Head of caudate nucleus (tissue), 42 donors: ENCODE results near the gene RNASEH2A.
A peak's percentile ranks its signal among the peaks of the same experiment; 100 is the strongest.

Experiments
- DNase-seq, 42 donors: peaks; one replicate each; pipeline versions ENCODE4 v3.0.0 to v3.0.0-alpha.2; 2020 to 2021; ENCODE audit warnings: mixed read lengths in 7 of 42
- intact Hi-C: fragments of 100-400 bp; cut with DNase I; formaldehyde crosslinking; loops from one replicate; pipeline ENCODE4 v1.15.0; 2022

Gene RNASEH2A

DNA sequence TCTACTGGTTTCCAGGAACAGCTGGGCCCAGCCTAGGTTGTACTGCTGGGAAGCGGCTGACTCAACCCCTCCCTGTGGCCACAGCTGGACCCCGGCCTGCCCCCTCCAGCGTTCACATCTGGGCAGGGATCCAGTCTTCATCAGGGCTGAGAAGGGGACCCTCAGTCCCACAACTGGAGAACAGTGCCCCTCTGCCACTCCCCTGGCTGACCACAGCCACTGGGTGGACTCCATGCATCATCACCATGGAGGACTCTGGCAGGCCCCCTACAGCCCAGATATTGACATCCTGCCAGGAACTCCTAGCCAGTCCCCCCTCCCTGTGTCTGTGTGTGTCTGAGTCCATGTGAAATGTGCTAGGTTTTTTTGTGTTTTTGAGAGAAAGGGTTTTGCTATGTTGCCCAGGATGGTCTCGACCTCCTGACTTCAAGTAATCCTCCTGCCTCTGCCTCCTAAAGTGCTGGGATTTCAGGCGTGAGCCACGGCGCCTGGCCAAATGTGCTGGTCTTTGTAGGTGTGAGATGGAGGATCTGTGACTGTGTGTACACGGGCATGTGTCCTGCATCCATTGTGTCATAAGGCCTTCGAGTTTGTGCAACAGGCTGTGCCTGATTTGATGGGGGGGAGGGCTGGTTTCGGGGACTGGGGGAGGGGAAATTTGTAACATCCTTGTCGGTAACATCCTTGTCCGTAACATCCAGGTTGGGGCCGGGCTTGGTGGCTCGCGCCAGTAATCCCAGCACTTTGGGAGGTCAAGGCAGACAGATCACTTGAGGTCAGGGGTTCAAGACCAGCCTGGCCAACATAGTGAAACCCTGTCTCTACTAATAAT, 27.0 kb upstream of the RNASEH2A start:
- intact Hi-C loops, result no loop called here
- DNase-seq, result peak in 9 of 42 donors; percentile 9 to 69 (median 41)

DNA sequence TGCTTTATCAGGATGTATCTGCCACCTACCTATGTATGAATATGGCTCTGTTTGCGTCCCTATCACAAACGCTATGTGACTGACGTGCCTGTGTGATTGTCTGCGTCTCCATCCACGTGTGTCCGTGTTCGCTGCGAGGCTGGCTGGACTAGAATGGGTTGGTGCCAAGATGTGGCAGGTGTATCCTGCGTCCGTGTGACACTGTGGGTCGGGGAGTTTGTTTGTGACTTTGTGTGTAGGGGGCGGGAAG, 24.3 kb upstream of the RNASEH2A start:
- no peak for DNase-seq
- intact Hi-C loops, result no loop called here

DNA sequence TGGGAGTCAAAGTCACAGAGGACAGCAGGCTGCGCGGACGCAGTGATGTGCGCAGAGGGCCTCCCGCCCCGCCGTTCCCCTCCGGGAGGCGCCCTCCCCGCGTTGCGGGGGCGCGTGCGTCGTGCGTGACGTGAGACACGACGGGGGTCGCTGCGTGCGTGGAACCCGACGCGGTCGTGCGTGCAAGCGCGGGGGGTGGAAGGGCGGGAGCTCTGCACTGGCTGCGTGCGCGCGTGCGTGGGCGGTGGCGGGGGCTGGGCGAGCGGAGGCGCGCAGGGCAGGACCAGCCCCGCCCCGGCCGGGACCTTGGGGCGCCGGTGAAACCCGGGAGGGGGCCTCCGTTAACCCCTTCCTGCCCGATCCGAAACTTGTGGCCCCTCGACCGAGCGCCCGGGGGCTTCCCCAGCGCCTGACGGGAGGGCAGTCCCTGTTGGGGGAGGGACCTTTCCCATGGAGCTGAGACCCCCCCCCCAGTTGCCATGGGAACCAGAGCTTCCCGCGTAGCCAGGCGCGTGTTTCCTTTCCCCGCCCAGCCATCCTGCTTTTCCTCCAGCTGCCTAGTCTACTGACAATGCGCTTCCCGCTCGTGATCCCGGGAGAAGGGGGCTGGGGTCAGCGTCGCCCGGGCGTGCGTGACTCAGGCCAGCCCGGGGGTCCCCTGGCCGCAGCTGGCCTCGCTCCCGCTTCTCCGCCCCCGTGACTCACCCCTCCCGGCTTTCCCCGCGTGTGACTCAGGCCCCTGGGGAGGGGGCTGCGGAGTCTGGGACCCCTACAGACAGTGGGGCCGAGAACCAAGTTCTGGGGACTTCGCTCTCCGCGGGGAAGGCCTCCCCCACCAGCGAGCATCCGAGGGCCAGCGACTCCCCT, 23.7 kb upstream of the RNASEH2A start:
- DNase-seq, result peak; percentile 77 to 99 (median 95)
- intact Hi-C loops, result no loop called here

DNA sequence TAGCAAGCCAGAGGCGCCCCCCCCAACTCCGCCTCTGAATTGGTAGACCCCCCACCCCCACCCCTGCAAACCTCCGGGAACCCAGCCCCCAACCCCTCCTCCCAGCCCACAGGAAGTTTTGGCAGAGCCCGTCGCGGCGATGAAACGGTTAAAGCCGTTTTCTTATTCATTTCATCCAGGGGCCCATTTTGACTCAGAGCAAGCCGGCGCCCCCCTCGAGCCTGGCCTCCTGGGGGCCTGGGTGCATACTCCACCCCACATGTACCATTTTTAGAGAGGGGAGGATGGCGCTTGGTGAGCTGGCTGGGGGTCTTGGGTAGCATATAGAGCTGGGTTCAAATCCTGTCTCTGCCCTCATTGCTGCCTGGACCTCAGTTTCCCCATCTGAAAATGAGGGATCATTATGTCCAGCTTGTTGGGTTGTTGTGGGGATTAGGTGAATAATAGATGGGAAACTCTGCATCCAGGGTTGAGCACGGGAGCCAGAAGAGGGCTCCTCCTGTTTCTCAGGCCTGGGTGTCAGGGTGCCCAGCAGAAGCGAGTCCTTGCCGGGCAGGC, 23.0 kb upstream of the RNASEH2A start:
- no peak for DNase-seq
- intact Hi-C loops, result no loop called here

DNA sequence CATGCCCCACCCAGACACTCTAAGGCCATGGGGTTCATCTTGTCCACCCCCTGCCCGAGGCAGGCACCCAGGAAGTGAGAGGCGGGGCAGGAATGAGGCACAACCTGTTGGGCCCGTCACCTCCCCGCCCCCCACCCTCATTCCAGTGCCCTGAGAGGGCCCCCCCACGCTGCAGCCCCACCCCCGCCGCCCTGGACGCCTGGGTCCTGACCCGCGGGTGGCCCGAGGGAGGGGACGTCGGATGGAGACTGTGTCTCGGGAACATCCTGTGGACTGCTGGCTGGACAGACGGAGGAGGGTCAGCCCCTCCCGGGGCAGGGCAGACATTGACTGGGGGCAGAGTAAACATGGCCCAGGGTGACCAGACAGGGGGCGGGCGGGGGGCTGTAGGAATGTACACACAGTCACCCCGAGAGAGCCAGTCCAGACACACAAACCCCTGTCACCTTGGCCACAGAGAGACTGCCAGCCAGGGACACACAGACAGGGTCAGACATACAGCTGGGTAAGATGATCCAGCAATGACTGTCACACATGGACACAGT, 22.5 kb upstream of the RNASEH2A start:
- intact Hi-C loops, result no loop called here
- peak in 1 of 42 donors; percentile 23 for DNase-seq

DNA sequence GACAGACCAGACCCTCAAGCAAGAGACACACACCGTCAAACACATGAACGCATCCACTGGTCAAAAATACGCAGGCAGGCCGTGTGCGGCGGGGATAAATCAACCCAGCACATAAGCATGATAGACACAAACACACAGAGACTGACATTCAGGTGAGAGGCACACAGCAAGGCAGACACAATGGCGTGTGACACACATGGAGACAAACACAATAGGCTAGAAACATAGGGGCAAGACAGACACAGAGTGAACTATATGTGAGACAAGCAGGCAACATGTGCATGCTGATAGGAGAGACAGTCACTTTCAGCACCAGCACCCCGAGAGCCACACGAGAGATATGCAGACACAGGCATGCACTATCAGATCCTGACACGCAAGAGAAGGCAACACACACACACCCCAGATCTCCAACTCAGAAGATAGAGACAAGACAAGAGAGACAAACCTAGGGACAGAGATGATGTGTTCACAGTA, 22.0 kb upstream of the RNASEH2A start:
- intact Hi-C loops, result no loop called here
- no peak for DNase-seq

DNA sequence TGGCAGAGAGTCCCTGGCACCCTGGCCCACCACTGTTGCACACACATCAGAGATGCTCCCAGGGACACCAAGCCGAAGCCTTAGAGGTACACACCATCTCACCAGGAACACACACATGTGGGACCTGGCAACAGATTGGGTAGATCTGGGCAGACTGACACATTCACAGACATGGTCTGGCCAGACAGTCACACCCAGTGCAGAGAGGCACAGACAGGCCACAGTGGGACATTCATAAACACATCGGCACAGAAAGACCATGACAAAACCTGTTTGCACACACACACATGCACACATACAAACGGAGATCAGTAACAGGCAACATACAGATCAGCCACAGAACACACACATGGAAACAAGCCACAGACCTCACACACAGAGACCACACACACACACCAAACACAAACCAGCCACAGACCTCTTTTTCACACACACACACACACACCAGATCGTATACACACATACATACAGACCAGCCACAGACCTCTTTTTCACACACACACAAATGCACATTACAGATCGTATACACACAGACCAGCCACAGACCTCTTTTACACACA, 21.4 kb upstream of the RNASEH2A start:
- intact Hi-C loops, result no loop called here
- no peak for DNase-seq

DNA sequence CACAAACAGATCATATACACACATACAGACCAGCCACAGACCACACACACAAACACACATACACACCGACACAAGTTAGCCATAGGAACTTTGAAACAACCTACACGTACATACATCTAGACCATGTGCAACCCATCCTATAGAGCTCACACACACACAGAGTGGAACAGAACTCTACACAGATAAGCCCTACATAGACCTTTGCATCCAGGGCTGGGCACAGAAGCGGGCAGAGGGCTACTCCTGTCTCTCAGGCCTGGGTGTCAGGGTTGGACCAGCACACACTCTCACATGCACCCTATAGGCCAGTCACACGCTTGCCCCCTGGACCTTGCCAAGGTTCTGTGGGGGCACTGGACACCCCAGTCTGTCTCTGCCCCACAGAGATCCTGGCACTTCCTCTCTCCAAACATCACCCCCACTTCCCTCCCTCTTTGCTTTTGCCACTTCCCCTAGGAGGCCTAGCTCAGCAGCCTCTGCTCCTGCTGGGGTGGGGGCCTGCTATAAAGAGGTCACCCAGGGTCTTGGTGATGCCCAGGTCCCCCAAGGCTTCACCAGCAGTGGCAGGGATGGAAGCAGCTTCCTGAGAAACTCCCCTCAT, 20.9 kb upstream of the RNASEH2A start:
- DNase-seq, result peak in 9 of 42 donors; percentile 27 to 54 (median 44)

DNA sequence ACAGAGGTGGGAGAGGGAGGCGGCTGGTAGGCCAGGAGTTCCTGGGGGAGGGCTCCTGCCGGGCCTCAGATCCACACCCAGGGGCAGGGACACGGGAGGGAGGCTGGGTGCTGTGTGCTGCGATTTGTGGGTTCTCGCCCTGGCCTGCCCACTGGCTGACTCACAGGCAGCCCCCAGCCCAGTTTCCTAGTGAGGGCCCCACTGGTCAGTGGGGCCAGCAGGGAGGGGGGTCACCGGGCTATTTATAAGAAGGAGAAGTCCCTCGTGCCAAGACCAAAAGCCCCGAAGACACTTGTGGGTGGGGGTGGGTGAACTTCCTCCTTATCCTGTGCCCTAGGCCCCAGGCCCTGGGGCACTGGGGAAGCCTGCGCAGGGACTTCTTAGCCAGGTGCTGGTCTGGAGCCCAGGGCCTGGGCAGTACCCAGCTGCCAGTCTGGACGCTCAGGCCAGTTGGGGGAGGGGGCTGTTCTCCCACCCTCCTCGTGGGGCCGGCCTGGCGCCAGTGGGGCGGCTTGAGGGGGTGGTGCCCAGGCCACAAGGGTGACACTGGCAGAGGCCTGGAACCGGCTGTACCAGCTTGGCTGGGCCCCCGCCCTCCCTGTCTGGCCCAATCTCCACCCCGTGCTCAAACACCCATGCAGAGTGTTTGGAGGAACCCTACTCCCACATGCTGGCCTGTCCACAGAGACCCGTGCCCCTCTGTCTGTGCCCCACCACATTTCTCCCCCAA, 20.1 kb upstream of the RNASEH2A start:
- peak in 37 of 42 donors; percentile 27 to 79 (median 54) for DNase-seq

More for the DNA sequence above, 20.9 kb upstream of the RNASEH2A start:
- intact Hi-C loops, result no loop called here

DNA sequence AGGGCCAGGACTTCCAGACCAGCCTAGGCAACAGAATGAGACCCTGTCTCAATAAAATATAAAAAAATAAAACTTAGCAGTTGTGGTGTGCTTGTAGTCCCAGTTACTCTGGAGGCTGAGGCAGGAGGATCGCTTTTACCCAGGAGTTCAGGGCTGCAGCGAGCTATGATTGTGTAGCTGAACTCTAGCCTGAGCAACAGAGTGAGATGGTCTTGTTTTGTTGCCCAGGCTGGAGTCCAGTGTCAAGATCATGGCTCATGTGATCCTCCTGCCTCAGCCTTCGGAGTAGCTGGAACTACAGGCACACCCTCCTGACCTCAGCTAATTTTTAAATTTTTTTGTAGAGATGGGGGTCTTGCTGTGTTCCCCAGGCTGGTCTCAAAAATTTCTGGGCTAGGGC, 19.4 kb upstream of the RNASEH2A start:
- DNase-seq, result no peak
- intact Hi-C loops, result no loop called here

More for the DNA sequence above, 20.1 kb upstream of the RNASEH2A start:
- intact Hi-C loops, result no loop called here

DNA sequence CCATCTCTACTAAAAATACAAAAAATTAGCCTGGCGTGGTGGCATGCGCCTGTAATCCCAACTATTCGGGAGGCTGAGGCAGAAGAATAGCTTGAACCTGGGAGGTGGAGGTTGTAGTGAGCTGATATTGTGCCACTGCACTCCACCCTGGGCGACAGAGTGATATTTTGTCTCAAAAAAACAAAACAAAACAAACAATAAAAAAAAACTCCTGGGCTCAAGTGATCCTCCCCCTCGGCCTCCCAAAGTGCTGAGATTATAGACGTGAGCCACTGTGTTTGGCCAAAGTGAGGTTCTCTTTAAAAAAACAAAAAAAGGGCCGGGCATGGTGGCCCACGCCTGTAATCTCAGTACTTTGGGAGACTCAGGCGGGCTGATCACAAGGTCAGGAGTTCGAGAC, 18.9 kb upstream of the RNASEH2A start:
- DNase-seq, result no peak
- intact Hi-C loops, result no loop called here

DNA sequence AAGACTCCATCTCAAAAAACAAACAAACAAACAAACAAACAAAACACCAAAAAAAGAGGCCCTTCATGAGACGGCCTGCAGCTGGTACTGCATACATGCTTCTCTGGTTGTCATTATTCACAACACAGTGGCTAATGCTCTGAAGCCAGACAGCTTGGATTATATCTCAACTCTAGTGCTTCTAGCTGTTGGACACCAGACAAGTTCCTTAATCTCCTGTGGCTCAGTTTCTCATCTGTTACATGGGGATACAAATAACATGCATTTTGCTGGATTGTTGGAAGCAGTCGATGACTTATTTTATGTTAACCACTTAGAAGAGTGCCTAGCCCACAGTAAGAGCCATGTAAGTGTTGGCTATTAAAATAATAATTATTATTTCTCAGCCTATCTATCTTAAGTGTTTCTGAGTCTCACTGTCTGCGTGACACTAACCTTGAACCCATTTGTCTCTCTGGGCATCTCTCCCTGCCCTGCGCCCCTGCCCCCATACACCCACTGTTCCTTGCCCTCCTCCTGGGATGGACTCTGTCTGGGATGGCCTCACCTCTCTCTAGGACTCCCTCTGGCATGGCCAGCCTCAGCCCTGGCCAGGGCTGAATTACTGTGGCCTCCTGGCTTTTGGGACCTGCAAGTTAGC, 18.2 kb upstream of the RNASEH2A start:
- intact Hi-C loops, result no loop called here
- DNase-seq, result no peak

DNA sequence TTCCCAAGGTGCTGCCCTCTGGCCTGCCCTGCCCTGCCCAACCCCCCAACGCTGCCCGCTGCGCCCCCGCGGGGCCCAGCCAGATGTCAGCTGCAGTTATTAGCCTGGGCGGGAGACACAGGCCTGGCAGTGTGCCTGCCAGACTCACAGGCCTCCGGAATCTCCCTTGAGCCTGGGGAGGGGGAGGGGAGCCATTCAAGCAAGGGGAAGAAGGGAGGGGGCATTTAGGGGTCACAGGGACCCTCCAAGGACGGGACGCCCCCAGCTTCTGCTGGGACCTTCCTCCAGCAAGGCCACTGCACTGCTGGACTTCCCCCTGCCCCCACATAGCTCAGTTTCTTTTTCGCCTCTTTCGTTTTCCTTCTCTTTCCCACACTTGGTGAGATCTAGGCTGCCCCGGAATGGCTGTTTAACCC, 17.7 kb upstream of the RNASEH2A start:
- intact Hi-C loops, result no loop called here
- DNase-seq, result peak in 40 of 42 donors; percentile 52 to 89 (median 72)

DNA sequence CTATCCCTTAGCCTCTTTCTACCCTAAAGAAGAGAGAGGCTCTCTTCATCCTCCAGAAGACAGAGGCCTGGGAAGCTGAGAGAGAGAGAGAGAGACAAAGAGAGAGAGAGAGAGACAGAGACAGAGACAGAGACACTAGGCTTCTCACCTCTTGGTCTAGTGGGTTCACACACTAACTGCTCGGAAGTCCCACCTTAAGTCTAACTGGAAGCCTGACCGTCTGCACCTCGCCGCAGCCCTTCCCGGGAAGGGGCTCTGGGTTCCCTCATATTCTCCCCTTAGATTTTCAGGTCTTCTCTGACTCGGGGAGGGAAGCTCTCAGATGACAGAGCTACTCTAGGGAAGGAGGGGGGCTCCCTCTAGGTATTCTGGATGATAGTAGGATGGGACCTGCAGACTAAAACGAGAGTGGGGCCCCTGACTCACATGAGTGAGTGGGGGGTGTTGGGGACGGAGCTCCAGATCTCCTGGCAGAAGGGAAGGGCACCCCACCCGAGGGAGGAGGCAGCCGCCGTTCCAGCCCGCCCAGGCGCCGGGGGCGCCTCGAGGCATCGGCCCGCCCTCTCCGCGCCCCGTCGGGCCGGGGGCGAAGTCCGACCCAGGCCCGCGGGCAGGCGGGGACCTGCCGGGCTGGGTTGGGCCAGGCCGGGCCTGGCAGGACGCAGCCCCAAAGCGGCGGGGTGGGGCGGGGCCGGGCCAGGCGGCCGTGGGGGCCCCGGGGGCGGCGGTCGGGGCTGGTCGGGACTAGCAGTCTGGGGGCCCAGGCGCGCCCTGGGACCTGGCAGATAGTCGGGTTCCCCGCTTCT, 17.1 kb upstream of the RNASEH2A start:
- intact Hi-C loops, result no loop called here
- peak in 1 of 42 donors; percentile 55 for DNase-seq

DNA sequence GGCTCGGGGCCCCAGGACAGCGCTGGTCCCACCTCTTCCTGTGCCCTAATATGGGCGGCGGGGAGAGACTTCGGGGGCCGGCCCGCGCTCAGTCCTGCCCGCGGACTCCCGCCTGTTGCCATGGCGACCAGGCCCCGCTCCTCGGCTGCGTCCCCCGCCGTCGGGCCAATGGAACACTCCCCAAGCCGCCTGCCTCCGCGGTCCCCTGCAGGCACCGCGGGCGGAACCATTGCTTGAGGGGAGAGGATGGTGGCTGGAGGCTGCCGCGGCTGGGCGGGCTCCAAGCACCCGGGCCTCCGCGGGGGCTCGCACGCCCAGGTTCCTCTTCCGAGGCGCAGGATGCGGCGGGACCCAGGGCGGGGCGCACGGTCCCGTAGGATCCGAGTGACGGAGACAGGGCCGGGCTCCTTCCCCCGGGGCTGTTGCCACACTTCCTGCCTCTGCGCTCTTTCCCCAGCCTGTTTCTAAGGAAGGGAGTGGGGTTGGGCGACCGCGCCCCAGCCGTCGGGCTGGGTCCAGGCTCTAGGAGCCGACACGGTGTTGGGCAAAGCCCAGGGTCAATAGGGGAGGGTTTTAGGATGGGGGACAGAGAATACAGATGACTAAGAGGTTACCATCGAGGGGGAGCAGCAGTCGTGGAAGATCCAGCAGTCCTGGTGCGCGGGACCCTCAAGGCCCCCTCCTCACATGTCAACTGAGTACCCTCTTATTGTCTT, 16.3 kb upstream of the RNASEH2A start:
- DNase-seq, result peak; percentile 87 to 99 (median 96)
- intact Hi-C loops, result no loop called here

DNA sequence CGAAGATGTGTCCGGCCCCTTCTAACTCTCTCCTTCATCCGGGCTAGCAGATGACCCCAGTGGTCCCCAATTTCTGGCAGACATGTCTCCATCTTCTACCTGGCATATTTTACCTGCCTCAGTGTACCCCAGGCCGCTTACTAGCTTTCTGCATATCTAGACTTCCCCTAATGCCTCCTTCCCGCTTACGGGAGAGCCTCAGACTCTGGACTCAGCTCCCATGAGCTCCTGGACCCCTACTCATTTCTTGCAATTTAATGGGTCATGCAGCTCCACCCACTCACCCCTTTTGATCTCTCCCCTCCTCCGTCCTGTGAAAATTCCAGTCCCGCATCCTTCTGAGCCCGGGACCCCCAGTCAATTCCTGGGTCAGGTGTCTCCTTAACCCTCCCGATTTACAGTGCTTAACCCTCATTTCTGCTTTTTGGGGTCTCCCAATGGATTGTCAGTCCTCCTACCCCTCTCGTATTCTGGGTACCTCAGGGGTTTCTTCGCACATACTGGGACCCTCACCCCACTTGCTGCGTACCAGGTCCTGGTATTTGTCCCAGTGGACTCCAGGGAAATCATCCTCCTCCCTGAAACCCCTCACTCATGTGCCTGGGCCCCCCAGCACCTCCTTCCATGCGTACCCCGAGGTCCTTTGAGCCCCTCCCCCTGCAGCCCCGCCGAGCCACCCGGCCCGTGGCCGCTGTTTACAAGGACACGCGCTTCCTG, 15.6 kb upstream of the RNASEH2A start:
- peak in 3 of 42 donors; percentile 19 to 55 (median 42) for DNase-seq
- intact Hi-C loops, result no loop called here
